Endothelial cell of umbilical vein (primary cell): Measurements from ENCODE around the gene IDUA. TPM values are rescaled to one million over a fixed set of nuclear protein-coding genes. Genes with fewer than 3 reads are reported as not detected.

ENCODE experiments used
- BruUV-seq: library from RNA; stranded (reverse); fragments of 400-500 nt; replicated peaks from 2 replicates; lab custom pipeline; 2021; lab: Mats Ljungman, UMichigan
- CTCF ChIA-PET: fragments of 300-600, 350-600 bp; sonication (Branson Sonifier 250); formaldehyde crosslinking; loops from one replicate; lab custom pipeline; 2021; ENCODE audit warnings: antibody characterized with exemption, inconsistent platforms; lab: Charles Lee
- POLR2A ChIA-PET: fragments of 300-600, 350-600 bp; sonication (Branson Sonifier 250); formaldehyde crosslinking; loops from one replicate; lab custom pipeline; 2021; ENCODE audit warnings: antibody characterized with exemption, inconsistent platforms; lab: Charles Lee
- DNase-seq: peaks from one replicate; pipeline ENCODE4 v3.0.0-alpha.2; 2011; ENCODE audit warnings: low read depth, low spot score
- FAIRE-seq: peaks from 2 replicates; lab custom pipeline; 2011; peaks lifted over from hg19 to GRCh38; lab: Jason Lieb, UNC
- H2AFZ ChIP-seq: 2 replicates; pipeline ENCODE4 v1.6.0; 2012; ENCODE audit warnings: low read depth, low read length, control low read depth, inconsistent platforms
- H3K27ac ChIP-seq: 2 replicates; pipeline ENCODE4 v1.5.1; 2011; ENCODE audit warnings: low read depth, mild to moderate bottlenecking, control low read depth, low read length, moderate library complexity; ENCODE audit not compliant: insufficient read depth
- H3K27me3 ChIP-seq, 2 experiments: 2 replicates each; pipeline versions ENCODE4 v1.6.0 to v1.6.1; 2011; ENCODE audit warnings: low read length in 2 of 2, mixed read lengths in 1 of 2; ENCODE audit not compliant: control insufficient read depth in 2 of 2, insufficient read depth in 2 of 2
- H3K36me3 ChIP-seq, 2 experiments: 2 replicates in 1 of 2; 3 replicates in 1 of 2; pipeline ENCODE4 v1.5.1; 2011; ENCODE audit warnings: low read length in 2 of 2, mild to moderate bottlenecking in 1 of 2, moderate library complexity in 1 of 2; ENCODE audit not compliant: control insufficient read depth in 2 of 2, insufficient read depth in 2 of 2; ENCODE audit errors: extremely low read depth in 1 of 2
- H3K4me1 ChIP-seq: 3 replicates; pipeline ENCODE4 v1.5.1; 2011; ENCODE audit warnings: mild to moderate bottlenecking, low read length; ENCODE audit not compliant: control insufficient read depth, insufficient read depth; ENCODE audit errors: extremely low read depth
- H3K4me2 ChIP-seq: 2 replicates; pipeline ENCODE4 v1.6.1; 2011; ENCODE audit warnings: low read length, control low read depth, mixed read lengths; ENCODE audit not compliant: insufficient read depth
- H3K4me3 ChIP-seq, 3 experiments: fragments of 200-600 bp in 1 of 3; sonication (generic), shearing (Covaris generic) in 1 of 3; replicated peaks in 1 of 3; 2 replicates each; pipeline ENCODE4 v1.5.1; 2011 to 2016; ENCODE audit warnings: control low read depth in 3 of 3, low read length in 3 of 3, mild to moderate bottlenecking in 2 of 3, inconsistent platforms in 1 of 3, low read depth in 1 of 3, moderate library complexity in 1 of 3; ENCODE audit not compliant: insufficient read depth in 1 of 3
- H3K79me2 ChIP-seq: 2 replicates; pipeline ENCODE4 v1.6.0; 2012; ENCODE audit warnings: low read length, inconsistent platforms; ENCODE audit not compliant: control insufficient read depth, insufficient read depth
- H3K9ac ChIP-seq: replicated peaks from 2 replicates; pipeline ENCODE3; 2011; ENCODE audit warnings: low read length, control low read depth; ENCODE audit not compliant: insufficient read depth; ENCODE audit errors: extremely low read depth
- H3K9me1 ChIP-seq: replicated peaks from 3 replicates; pipeline ENCODE4 v1.6.0; 2011; ENCODE audit warnings: mild to moderate bottlenecking, low read length; ENCODE audit not compliant: control insufficient read depth, insufficient read depth; ENCODE audit errors: extremely low read depth
- H3K9me3 ChIP-seq: replicated peaks from 2 replicates; pipeline ENCODE4 v1.5.1; 2012; ENCODE audit warnings: low read length, inconsistent platforms; ENCODE audit not compliant: control insufficient read depth, insufficient read depth
- H4K20me1 ChIP-seq: replicated peaks from 2 replicates; pipeline ENCODE3; 2011; ENCODE audit warnings: mild to moderate bottlenecking, low read length; ENCODE audit not compliant: control insufficient read depth, insufficient read depth; ENCODE audit errors: extremely low read depth
- CTCF ChIP-seq, 2 donors: IDR thresholded peaks; 1 replicate in 1 of 2; 2 replicates in 1 of 2; pipeline ENCODE4 v1.5.1; 2011; ENCODE audit warnings: low read length in 2 of 2, mild to moderate bottlenecking in 2 of 2, moderate library complexity in 2 of 2, control low read depth in 1 of 2, inconsistent platforms in 1 of 2, low read depth in 1 of 2; ENCODE audit not compliant: insufficient read depth in 1 of 2; ENCODE audit errors: extremely low read depth in 1 of 2
- EZH2 ChIP-seq: IDR thresholded peaks from 2 replicates; pipeline ENCODE4 v1.6.1; 2012; ENCODE audit warnings: borderline replicate concordance, low read depth, mild to moderate bottlenecking, moderate library complexity, low read length, inconsistent platforms; ENCODE audit not compliant: severe bottlenecking
- FOS ChIP-seq: IDR thresholded peaks from 2 replicates; pipeline ENCODE4 v1.6.1; 2011; ENCODE audit warnings: mild to moderate bottlenecking, low read length, moderate library complexity, borderline replicate concordance; ENCODE audit not compliant: insufficient read depth
- JUN ChIP-seq: IDR thresholded peaks from 2 replicates; pipeline ENCODE4 v1.6.1; 2011; ENCODE audit warnings: borderline replicate concordance, low read depth; ENCODE audit not compliant: insufficient read length, insufficient read depth
- MAX ChIP-seq: IDR thresholded peaks from 2 replicates; pipeline ENCODE4 v1.6.1; 2011; ENCODE audit not compliant: insufficient read depth, insufficient read length
- MYC ChIP-seq: IDR thresholded peaks from one replicate; pipeline ENCODE4 v1.6.1; 2011; ENCODE audit warnings: mild to moderate bottlenecking, low read depth, low read length
- POLR2AphosphoS5 ChIP-seq: IDR thresholded peaks from 2 replicates; pipeline ENCODE4 v1.6.1; 2012; ENCODE audit warnings: low read depth, mild to moderate bottlenecking, control low read depth, low read length, moderate library complexity; ENCODE audit not compliant: insufficient read depth
- dilution Hi-C: fragments of 300-500 bp; cut with MboI; formaldehyde crosslinking; loops from one replicate; pipeline ENCODE4 v1.15.0; 2019; ENCODE audit warnings: low sequenced_read_pairs; ENCODE audit not compliant: extremely low pct_ligation_motif_present
- intact Hi-C: fragments of 100-400 bp; cut with micrococcal nuclease; formaldehyde crosslinking; loops from one replicate; pipeline ENCODE4 v1.10.0; 2022
- polyA plus RNA-seq, 4 experiments: library from polyadenylated mRNA; depleted of rRNA in 3 of 4; stranded (reverse) in 3 of 4; unstranded in 1 of 4; fragments of >200 nt; gene quantifications; 2 replicates each; pipeline versions ENCODE4 v1.2.1 to v1.2.3, GENCODE V29; 2011 to 2012; ENCODE audit warnings: missing spikeins in 1 of 4
- total RNA-seq: library from RNA; stranded (reverse); gene quantifications from 2 replicates; pipeline ENCODE4 v1.2.3, GENCODE V29; 2021

The IDUA gene
- total and polyA plus RNA-seq, 2 donors (not counting 3 experiments of a cell fraction or from before 2014, with no cell fraction given): 19.1 to 34.1 TPM

DNA sequence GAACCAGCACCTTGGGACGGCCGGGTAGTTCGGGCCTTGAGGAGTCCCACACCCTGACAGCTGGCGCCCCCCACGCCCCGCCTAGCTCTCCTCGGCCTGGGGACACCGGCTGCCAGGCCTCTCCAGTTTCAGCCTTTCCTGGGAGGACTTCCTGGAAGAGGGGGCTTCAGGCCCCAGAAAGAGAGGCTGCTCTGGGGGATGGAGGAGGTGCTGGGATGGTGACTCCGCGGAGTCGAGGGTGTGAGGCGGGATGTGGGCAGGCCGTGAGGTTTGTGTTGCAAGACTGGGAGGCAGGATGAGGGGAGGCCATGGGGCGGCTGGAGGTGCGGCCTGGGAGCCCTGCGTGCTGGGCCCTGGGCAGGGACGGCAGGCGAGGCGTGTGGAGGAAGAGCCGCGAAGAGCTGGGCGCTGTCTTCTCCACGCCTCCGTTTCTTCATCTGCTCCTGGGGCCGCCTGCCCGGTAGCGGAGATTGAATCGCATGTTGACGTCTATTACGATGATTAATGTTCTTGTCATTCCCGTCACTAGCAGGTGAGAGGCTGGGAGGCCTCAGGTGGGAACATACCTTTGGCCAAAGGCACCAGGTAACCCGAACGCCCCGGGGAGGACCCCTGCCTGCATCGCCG is 23.7 kb downstream of the IDUA start:
- H3K4me1 ChIP-seq: peaks cover 9% of the 10 kb centered on the region
- no peak overlapping the region for H3K27ac ChIP-seq
- FAIRE-seq: no peak
- H3K79me2 ChIP-seq: peaks cover 3% of the 10 kb centered on the region
- H3K36me3 ChIP-seq: peaks cover 0 to 2% of the 10 kb centered on the region in 2 experiments
- no peak overlapping the region for H3K4me3 ChIP-seq
- ChIA-PET POLR2A (no interaction called here), CTCF (interaction anchor here (0.6 to 2.6 kb wide), 7 partner anchors 11 to 336 kb away, joined by 3 to 13 read pairs (median 4); partner anchors contain the start of gene IDUA)
- no peaks in the 10 kb centered on the region for H3K9me3 ChIP-seq
- BruUV-seq: no TSS peak
- peaks cover 13 to 16% of the 10 kb centered on the region in 2 experiments for H3K27me3 ChIP-seq
- DNase-seq: peak; percentile 42
- no peaks in the 10 kb centered on the region for H3K9me1 ChIP-seq
- H4K20me1 ChIP-seq: no peaks in the 10 kb centered on the region
- intact Hi-C loops (no loop called here), dilution Hi-C loops (no loop called here)
- H2AFZ ChIP-seq: peak overlapping the region; percentile 62
- no peak overlapping the region for H3K9ac ChIP-seq
- TF ChIP-seq CTCF (IDR thresholded peaks at IDR 0.05; ENCODE audit: extremely low read depth in 1 of 2, insufficient read depth in 1 of 2, low read depth in 1 of 2, low read length in 2 of 2): no peak
- TF ChIP-seq MYC: no peak
- no peak for TF ChIP-seq FOS
- no peak for TF ChIP-seq JUN
- no peak for TF ChIP-seq POLR2AphosphoS5
- TF ChIP-seq EZH2: no peak
- no peak for TF ChIP-seq MAX
- peak overlapping the region; percentile 14 for H3K4me2 ChIP-seq
